Measurements from ENCODE around the gene MSANTD1.

MSANTD1 gene

DNA sequence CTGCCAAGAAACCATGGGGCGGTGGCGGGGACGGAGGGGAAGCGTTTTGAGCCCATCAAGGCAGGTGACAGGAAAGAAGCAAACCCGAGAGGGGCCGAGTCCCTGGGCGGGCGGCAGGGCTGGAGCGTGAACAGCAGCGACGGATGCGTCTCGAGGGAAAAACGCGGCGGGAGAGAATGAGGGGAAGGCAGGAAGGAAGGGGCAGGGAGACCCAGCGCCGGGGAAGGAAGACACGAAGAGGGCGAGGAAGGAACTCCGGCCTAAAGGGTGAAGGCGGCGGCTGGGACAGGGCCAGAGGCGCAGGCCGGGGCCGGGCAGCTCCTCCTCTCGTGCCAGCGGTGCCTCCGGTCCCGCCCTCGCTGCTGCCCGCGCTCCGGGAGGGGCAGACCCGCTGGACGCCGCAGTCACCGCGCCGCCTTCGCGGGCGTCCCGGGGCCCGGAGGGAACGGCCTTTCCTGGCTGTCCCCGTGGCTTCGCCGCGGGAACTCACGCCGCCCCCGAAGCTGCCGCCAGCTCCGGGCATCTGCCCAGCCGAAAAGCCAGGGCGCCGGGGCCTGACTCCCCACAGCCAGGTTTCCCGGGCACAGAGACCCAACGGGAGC is 43.1 kb downstream of the MSANTD1 start:
- POLR2A ChIA-PET: interaction anchor here (0.6 kb wide), 1 partner anchor 498 kb away, joined by 7 read pairs; no protein-coding TSS in a partner anchor
- Histone ChIP-seq H3K4me1 (ENCODE audit: control extremely low read depth in 1 of 4, control insufficient read depth in 4 of 4, insufficient read depth in 4 of 4, low read length in 3 of 4) (peaks cover 0 to 34% (median 20%) of the 10 kb centered on the region in 4 experiments), H3K4me3 (ENCODE audit: control insufficient read depth in 1 of 7, extremely low read depth in 1 of 7, insufficient read depth in 4 of 7, low read depth in 2 of 7, low read length in 6 of 7) (peak overlapping the region; percentile 59 to 82 (median 72)), H3K27me3 (replicated peaks in 2 of 5; ENCODE audit: control insufficient read depth in 4 of 5, insufficient read depth in 5 of 5, low read length in 4 of 5) (peaks cover 0 to 8% (median 0%) of the 10 kb centered on the region in 5 experiments), H3K9me3 (ENCODE audit: control extremely low read depth in 1 of 5, control insufficient read depth in 4 of 5, insufficient read depth in 2 of 5, low read depth in 1 of 5, low read length in 4 of 5) (peaks cover 0 to under 1% (median 0%) of the 10 kb centered on the region in 5 experiments), H3K27ac (ENCODE audit: insufficient read depth in 1 of 2, low read depth in 1 of 2, low read length in 2 of 2, poor library complexity in 1 of 2, severe bottlenecking in 2 of 2) (no peak overlapping the region), H3K36me3 (ENCODE audit: control insufficient read depth in 4 of 4, insufficient read depth in 4 of 4, low read length in 3 of 4) (no peaks in the 10 kb centered on the region)
- WGBS (ENCODE audit: insufficient coverage): 0% methylated on average over 50 of the region's 60 CpGs
- DNase-seq: peak in 2 of 3 donors; percentile 18 to 30
- CTCF ChIA-PET: interaction anchor here (0.8 kb wide), 1 partner anchor 14 kb away, joined by 3 read pairs; no protein-coding TSS in a partner anchor

DNA sequence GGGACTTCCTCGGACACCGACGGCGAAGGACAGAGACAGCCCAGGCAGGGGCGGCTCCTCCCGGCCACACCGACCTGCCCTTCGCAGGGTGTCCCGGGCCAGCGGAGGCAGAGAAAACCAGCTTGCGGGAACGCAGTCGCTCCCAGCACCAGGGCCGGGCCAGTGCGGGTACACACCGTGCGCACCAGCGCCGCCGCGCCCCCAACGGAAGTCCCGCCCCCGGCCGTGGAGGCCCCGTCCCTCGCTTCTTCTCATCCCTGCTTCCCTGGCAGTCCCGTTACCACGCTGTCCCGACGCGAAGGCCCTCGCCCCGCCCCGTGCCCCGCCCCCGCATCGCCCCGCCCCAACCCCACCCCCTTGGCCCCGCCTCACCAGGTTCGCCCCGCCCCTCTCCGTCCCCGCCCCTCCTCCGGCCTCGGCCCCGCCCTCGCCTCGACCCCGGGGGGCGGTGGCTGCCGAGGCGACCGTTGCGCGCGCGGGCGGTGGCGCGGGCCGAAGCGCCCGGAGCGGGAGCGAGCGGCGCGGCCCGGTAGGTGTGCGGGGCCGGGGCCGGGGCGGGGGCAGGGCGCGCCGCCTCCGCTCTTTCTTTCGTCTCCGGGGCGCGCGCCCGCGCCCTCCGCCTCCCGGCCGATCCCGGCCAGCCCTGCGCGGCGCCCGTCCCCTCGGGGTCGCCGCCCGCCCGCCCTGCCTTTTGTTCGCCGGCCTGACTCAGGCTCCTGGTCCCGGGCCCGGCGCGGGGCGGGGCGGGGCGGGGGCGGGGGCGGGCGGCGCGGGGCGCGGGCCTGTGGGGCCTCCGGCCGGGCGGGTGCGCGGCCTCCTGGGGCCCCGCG is 43.8 kb downstream of the MSANTD1 start, which contains the start of gene RGS12:
Gene RGS12 (plus strand): TSS at position 451 of the 830 bp plus-strand sequence. CDS start 23,150 bp downstream, outside the sequence.
- Histone ChIP-seq H3K27ac (ENCODE audit: insufficient read depth in 1 of 2, low read depth in 1 of 2, low read length in 2 of 2, poor library complexity in 1 of 2, severe bottlenecking in 2 of 2) (peak within 1 kb of the TSS in 1 of 2 experiments; percentile 64), H3K27me3 (replicated peaks in 2 of 5; ENCODE audit: control insufficient read depth in 4 of 5, insufficient read depth in 5 of 5, low read length in 4 of 5) (peaks cover 0 to 8% (median 0%) of the 10 kb centered on the region in 5 experiments), H3K36me3 (ENCODE audit: control insufficient read depth in 4 of 4, insufficient read depth in 4 of 4, low read length in 3 of 4) (no peaks in the 10 kb centered on the region), H3K4me3 (ENCODE audit: control insufficient read depth in 1 of 7, extremely low read depth in 1 of 7, insufficient read depth in 4 of 7, low read depth in 2 of 7, low read length in 6 of 7) (peak within 1 kb of the TSS; percentile 65 to 84 (median 74)), H3K4me1 (ENCODE audit: control extremely low read depth in 1 of 4, control insufficient read depth in 4 of 4, insufficient read depth in 4 of 4, low read length in 3 of 4) (peaks cover 0 to 33% (median 20%) of the 10 kb centered on the region in 4 experiments), H3K9me3 (ENCODE audit: control extremely low read depth in 1 of 5, control insufficient read depth in 4 of 5, insufficient read depth in 2 of 5, low read depth in 1 of 5, low read length in 4 of 5) (peaks cover 0 to 2% (median 0%) of the 10 kb centered on the region in 5 experiments)
- POLR2A ChIA-PET: interaction anchor here (1.4 kb wide), 1 partner anchor 10 kb away, joined by 5 read pairs; no protein-coding TSS in a partner anchor
- 0% methylated on average over 67 of the region's 121 CpGs for WGBS (ENCODE audit: insufficient coverage)
- peak; percentile 79 to 88 (median 88) for DNase-seq
- CTCF ChIA-PET: interaction anchor here (0.8 to 1.2 kb wide), 4 partner anchors 13 to 149 kb away, joined by 3 read pairs; partner anchors contain the start of gene HGFAC

DNA sequence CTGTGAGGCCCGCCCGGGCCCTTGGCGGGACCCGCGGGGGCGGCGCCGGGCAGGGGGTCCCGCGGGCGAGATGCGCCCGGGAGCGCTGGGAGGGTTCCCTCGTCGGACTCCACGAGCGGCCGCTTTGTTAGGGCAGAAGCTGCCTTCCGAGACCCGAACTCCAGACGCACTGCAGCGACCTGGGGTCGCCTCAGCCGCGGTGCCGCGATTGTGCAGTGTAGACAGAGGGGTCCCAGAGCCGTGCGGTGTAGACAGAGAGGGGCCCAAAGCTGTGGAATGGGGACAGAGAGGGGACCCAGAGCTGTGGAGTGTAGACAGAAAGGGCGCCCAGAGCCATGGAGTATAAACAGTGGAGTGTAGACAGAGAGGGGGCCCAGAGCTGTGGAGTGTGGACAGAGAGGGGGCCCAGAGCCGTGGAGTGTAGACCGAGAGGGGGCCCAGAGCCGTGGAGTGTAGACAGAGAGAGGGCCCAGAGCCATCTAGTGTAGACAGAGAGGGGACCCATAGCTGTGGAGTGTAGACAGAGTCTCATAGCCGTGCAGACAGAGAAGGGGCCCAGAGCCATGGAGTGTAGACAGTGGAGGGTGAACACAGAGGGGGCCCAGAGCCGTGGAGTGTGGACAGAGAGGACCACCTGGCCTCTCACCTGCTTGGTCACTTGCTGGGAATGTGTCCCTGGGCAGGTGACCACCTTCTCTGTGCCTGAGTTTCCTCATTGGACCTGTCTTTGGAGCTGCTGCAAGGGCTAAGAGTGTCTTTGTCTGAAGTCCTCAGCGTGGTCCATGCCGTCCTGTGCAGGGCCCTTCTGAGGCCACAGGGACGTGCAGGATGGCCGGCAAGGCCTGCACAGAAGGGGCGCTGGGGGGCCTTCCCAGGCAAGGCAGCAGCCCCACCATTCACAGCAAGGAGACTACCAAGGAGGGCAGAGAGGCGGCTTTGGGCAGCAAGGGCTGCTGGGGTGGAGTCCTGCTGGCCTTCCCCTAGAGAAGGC is 44.7 kb downstream of the MSANTD1 start:
- Histone ChIP-seq H3K4me1 (ENCODE audit: control extremely low read depth in 1 of 4, control insufficient read depth in 4 of 4, insufficient read depth in 4 of 4, low read length in 3 of 4) (peaks cover 0 to 25% (median 20%) of the 10 kb centered on the region in 4 experiments), H3K9me3 (ENCODE audit: control extremely low read depth in 1 of 5, control insufficient read depth in 4 of 5, insufficient read depth in 2 of 5, low read depth in 1 of 5, low read length in 4 of 5) (peaks cover 0 to 2% (median 0%) of the 10 kb centered on the region in 5 experiments), H3K27me3 (replicated peaks in 2 of 5; ENCODE audit: control insufficient read depth in 4 of 5, insufficient read depth in 5 of 5, low read length in 4 of 5) (peaks cover 0 to 8% (median 0%) of the 10 kb centered on the region in 5 experiments), H3K27ac (ENCODE audit: insufficient read depth in 1 of 2, low read depth in 1 of 2, low read length in 2 of 2, poor library complexity in 1 of 2, severe bottlenecking in 2 of 2) (peak overlapping the region in 1 of 2 experiments; percentile 64), H3K4me3 (ENCODE audit: control insufficient read depth in 1 of 7, extremely low read depth in 1 of 7, insufficient read depth in 4 of 7, low read depth in 2 of 7, low read length in 6 of 7) (peak overlapping the region; percentile 55 to 84 (median 72)), H3K36me3 (ENCODE audit: control insufficient read depth in 4 of 4, insufficient read depth in 4 of 4, low read length in 3 of 4) (no peaks in the 10 kb centered on the region)
- ChIA-PET POLR2A (interaction anchor here (1.4 kb wide), 1 partner anchor 9 kb away, joined by 5 read pairs; no protein-coding TSS in a partner anchor), CTCF (interaction anchor here (0.8 to 1.2 kb wide), 4 partner anchors 9 to 148 kb away, joined by 3 read pairs; partner anchors contain the start of gene HGFAC)
- peak in 1 of 3 donors; percentile 13 for DNase-seq
- 42% methylated on average over 24 of the region's 42 CpGs for WGBS (ENCODE audit: insufficient coverage)

DNA sequence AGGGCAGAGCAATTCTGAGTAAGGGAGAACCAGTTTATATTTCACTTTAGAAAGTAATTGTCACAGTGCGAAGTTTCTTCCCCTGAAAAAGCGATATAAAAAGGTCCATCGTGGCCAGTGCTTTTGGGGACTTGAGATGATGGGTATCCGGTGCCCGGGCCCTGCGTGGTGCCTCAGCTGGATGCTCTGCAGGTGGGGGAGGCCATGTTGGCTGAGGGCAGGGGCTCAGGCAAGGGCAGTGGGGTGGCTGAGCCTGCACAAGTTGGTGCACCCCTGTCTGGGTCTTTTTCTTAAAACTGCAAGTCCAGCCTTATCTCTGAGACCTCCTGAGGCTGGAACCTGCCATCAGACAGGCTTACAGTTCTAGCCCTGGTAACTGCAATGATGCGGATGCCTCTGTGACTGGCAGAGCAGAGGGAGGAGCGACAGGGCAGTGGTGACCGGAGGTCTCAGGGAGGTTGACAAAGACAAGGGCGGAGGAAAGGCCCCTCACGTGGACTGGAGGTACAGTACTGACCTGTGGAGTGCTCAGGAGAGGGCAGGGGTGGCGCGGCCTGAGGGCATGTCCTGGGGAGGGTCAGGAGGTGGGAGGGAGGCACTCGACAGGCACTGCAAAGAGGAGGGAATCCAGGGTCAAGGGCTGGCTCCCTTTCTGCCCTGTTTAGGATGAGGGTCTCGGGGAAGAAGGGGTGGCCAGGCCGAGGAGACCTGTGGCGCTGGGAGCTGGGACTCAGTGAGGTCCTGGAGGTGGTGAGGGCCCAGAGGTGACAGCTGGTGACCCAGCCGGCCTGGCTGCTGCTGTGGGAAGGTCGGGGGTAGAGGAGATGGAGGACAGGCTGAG is 45.7 kb downstream of the MSANTD1 start:
- WGBS (ENCODE audit: insufficient coverage): over 99% methylated on average over 16 of the region's 19 CpGs
- peaks cover 0 to 9% (median 0%) of the 10 kb centered on the region in 5 experiments for H3K27me3 ChIP-seq (replicated peaks in 2 of 5; ENCODE audit: control insufficient read depth in 4 of 5, insufficient read depth in 5 of 5, low read length in 4 of 5)
- H3K4me1 ChIP-seq (ENCODE audit: control extremely low read depth in 1 of 4, control insufficient read depth in 4 of 4, insufficient read depth in 4 of 4, low read length in 3 of 4): peaks cover 2 to 31% (median 22%) of the 10 kb centered on the region in 4 experiments
- H3K36me3 ChIP-seq (ENCODE audit: control insufficient read depth in 4 of 4, insufficient read depth in 4 of 4, low read length in 3 of 4): no peaks in the 10 kb centered on the region
- no peak for DNase-seq
- POLR2A ChIA-PET: interaction anchor here (1.4 kb wide), 1 partner anchor 8 kb away, joined by 5 read pairs; no protein-coding TSS in a partner anchor
- H3K9me3 ChIP-seq (ENCODE audit: control extremely low read depth in 1 of 5, control insufficient read depth in 4 of 5, insufficient read depth in 2 of 5, low read depth in 1 of 5, low read length in 4 of 5): peaks cover 0 to 2% (median 0%) of the 10 kb centered on the region in 5 experiments
- H3K4me3 ChIP-seq (ENCODE audit: control insufficient read depth in 1 of 7, extremely low read depth in 1 of 7, insufficient read depth in 4 of 7, low read depth in 2 of 7, low read length in 6 of 7): no peak overlapping the region
- H3K27ac ChIP-seq (ENCODE audit: insufficient read depth in 1 of 2, low read depth in 1 of 2, low read length in 2 of 2, poor library complexity in 1 of 2, severe bottlenecking in 2 of 2): no peak overlapping the region
- CTCF ChIA-PET: interaction anchor here (0.8 to 1.2 kb wide), 2 partner anchors 8 to 147 kb away, joined by 3 read pairs; partner anchors contain the start of gene HGFAC

DNA sequence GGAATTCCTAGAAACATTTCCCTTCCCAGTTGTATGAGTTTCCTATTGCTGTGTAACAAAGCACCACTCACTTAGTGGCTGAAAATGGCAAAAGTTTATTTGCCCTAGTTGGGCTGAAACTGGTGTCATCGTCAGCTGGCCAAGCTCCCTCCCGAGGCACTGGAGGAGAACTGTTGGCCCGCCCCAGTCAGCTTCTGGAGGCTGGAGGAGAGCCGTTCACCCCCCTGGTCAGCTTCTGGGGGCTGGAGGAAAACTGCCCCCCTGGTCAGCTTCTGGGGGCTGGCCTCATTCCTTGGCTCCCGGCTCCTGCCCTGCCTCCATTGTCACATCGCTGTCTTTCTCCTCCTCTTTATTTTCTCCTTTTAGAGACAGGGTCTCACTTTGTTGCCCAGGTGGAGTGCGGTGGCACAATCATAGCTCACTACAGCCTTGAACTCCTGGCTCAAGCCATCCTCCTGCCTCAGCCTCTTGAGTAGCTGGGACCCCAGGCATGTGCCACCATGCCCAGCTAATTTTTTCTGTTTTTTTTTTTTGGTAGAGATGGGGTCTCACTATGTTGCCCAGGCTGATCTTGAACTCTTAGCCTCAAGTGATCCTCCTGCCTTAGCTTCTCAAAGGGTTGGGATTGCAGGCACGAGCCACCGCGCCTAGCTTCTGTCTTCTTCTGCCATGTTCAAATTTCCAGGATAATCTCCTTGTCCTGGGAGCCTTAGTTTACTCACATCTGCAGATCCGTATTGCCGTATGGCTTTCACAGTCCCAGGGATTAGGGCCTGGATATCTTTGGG is 47.1 kb downstream of the MSANTD1 start:
- Histone ChIP-seq H3K4me3 (ENCODE audit: control insufficient read depth in 1 of 7, extremely low read depth in 1 of 7, insufficient read depth in 4 of 7, low read depth in 2 of 7, low read length in 6 of 7) (no peak overlapping the region), H3K36me3 (ENCODE audit: control insufficient read depth in 4 of 4, insufficient read depth in 4 of 4, low read length in 3 of 4) (no peaks in the 10 kb centered on the region), H3K9me3 (ENCODE audit: control extremely low read depth in 1 of 5, control insufficient read depth in 4 of 5, insufficient read depth in 2 of 5, low read depth in 1 of 5, low read length in 4 of 5) (peaks cover 0 to 2% (median 0%) of the 10 kb centered on the region in 5 experiments), H3K27ac (ENCODE audit: insufficient read depth in 1 of 2, low read depth in 1 of 2, low read length in 2 of 2, poor library complexity in 1 of 2, severe bottlenecking in 2 of 2) (no peak overlapping the region), H3K27me3 (replicated peaks in 2 of 5; ENCODE audit: control insufficient read depth in 4 of 5, insufficient read depth in 5 of 5, low read length in 4 of 5) (peaks cover 0 to 11% (median 0%) of the 10 kb centered on the region in 5 experiments), H3K4me1 (ENCODE audit: control extremely low read depth in 1 of 4, control insufficient read depth in 4 of 4, insufficient read depth in 4 of 4, low read length in 3 of 4) (peaks cover 2 to 37% (median 23%) of the 10 kb centered on the region in 4 experiments)
- CTCF ChIA-PET: no interaction called here
- over 99% methylated on average over 12 of the region's 12 CpGs for WGBS (ENCODE audit: insufficient coverage)
- POLR2A ChIA-PET: interaction anchor here (0.6 kb wide), 1 partner anchor 8 kb away, joined by 4 read pairs; no protein-coding TSS in a partner anchor
- DNase-seq: no peak

Data from common myeloid progenitor, CD34-positive (primary cell).